ENCODE results near the gene FERMT2.
"Not testable (repeated sequence)": the region's sequence is repeated elsewhere in the genome, so short reads cannot be mapped to it uniquely, and the experiment has no call there.

Gene FERMT2

DNA sequence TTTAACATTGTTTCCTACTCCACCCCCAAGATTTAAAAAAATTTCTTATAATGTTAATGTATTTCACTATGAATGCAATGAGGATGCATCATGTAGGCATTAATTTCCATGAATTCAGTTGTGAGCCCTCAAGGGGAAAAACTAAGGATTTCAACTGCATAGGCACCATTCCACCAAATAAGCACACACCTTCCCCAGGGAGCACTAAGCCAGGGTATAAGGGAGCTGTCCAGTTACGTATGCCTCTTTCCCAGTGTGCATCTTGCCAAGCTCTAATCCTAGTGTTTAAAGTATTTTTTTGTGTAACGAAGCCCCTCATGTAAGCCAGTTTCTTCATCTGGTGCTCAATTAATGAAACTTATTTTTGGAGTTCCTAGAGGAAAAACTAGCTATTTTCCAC lies 6.6 kb downstream of the FERMT2 start:
- DNase-seq, result no peak

DNA sequence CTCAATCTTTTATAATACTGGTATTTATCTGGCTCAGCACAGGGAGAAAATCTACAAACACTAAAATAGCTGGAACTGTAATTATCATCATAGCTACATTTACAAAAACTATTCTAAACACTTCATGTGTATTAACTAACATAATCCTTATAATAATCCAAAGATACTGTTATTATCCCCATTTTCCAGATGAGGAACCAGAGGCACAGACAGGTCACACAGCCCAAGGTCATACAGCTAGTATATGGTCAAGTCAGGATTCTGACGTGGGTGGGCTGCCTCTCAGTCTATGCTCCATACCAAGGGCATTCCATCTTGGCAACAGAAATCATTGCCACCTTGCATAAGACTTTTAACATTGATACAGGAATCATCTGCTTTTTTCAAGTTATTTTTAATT lies 11.4 kb downstream of the FERMT2 start:
- DNase-seq, result no peak

DNA sequence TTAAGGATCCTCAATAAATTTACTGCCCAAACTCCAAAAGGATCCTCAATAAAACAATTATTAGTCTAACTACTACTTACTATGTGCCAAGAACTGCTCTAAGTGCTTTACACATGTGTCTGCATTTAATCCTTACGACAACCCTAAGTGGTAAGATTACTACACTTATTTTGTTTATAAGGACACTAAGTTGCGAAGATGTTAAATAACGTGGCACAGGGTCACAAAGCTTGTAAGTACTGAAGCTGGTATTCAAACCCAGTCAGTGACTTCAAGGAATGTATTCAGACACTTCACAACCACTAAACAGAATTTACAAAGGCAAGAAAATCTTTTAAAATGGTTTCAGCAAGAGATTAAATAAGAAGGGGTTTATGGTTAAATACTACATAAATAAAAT lies 13.0 kb downstream of the FERMT2 start:
- DNase-seq, result no peak

DNA sequence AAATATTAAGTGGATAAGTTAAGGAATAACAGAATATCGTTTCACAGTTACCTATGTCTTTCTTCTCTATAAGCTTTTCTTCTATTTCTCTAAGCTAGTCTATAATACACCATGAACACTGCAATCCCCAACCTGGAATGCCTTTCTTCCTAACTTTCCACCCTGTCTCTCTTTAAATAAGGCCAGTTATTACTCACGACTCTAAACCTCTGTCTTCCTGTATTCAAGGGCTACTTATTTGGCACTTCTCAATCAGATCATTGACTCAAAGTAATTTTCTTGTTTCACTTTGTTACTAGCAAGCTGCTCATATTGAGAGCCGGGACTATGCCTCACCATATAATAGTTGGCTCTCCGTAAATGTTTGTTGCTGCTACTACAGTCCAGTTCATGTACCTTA lies 13.5 kb downstream of the FERMT2 start:
- DNase-seq, result no peak

DNA sequence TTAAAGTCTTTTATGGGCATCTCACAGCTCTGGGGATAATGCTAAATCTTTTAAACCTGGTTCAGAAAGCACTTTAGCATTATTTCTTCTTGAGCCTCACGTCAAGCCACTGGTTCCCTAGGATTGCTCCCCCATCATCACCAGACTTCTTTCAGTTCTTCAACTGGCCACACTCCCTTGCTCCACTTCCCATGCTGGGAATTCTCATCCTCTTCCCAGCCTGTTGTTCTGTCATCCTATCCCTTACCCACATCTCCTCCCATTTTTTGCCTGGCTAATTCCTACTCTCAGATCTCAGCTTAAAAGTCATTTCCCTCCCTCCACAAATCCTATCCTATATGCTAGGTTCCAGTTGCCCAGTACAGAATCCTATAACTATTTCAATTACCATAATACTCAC lies 14.4 kb downstream of the FERMT2 start:
- no peak for DNase-seq

GRCh38 chr14:52935833-52936232 lies 15.0 kb downstream of the FERMT2 start:
- no peak for DNase-seq

GRCh38 chr14:52934762-52935161 lies 16.1 kb downstream of the FERMT2 start:
- DNase-seq, result no peak

- DNase-seq, result no peak
Measured at GRCh38 chr14:52929192-52929807, 21.6 kb downstream of the FERMT2 start.

DNA sequence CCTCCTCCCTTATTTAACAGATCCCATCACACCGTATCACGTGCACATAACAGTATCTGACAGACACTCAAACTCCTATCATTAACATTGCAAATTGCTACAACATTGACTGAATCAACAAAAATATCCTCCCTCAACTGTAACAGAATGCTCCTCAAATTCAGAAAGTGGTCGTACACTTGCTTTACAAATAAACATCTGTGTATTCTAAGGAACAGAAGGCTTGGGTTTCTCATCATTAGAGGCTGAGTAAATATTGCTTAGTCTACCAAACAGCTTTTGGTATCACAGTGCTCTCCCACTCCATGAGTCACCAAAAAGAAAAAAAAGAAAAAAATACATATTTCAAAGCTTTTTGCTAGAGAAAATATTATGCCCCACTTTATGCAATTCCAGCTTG lies 23.9 kb downstream of the FERMT2 start:
- no peak for DNase-seq

DNA sequence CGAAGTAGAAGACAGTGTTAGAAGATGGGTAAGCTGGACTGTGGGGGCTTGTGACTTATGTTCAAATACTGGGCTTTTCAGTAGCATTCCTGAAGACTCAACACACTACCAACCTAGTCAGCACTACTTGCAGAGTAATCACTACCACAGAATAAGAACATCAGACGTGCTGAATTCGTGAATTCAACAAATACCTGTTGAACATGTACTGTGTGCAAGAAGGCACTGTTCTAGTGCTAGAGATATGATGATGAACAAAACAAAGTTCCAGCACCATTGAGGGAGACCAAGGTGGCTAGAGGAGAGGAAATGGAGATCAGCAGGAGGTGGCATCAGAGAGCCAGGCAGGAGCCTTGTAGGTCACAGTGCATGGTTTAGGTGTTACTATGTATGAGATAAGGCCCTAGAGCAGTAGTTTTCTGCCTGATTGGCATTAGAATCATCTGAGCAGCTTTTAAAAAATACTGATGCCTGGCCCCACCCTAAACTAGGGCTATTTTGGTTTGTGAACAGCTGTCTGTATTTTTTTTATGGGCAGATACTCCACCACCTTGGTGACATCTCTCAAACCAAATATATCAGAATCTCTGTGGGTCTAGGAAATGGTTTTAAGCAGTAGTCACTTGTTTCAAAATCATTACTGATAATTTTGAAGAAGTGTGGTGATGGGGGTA lies 26.8 kb downstream of the FERMT2 start:
- no peak for DNase-seq

GRCh38 chr14:52922656-52923055 lies 28.2 kb downstream of the FERMT2 start:
- DNase-seq, result no peak

DNA sequence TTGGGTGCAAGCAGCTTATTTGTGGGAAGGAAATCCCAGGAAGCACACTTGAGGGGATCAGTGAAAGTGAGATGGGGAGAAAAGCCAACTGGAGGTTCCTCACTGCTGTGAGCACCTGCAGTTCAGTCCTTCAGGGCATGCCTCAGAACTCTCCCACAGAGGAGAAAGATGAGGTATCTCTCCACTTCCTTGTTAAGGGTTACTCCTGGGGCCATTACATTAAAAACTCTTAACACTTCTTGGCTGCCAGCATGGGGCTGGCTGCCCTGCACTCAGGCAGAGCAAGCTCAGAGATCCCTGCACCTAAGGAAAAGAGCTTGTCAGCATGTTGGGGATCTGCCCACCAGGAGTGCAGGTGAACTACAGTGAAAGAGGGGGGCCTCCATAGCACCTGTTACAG lies 28.8 kb downstream of the FERMT2 start:
- no peak for DNase-seq

- not testable (repeated sequence) for DNase-seq
Measured at GRCh38 chr14:52920411-52920810, 30.4 kb downstream of the FERMT2 start.

DNA sequence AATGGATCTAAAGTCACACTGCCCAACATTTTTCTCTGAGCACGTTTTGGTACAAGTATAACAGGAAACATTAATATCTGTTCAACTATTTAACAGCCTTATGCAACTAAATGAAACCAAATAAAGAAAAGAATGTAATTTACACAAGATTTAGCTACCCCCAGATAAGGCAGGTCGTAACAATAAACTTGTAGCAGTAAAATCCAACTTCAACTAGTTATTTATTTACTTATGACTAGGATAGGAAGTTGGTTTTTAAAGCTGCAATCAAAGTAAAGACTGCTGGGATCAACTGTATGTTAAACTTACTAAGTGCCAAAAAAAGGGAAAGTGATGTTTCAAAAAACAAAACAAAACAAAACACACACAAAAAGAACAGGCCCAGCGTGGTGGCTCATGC lies 30.9 kb downstream of the FERMT2 start:
- no peak for DNase-seq

DNA sequence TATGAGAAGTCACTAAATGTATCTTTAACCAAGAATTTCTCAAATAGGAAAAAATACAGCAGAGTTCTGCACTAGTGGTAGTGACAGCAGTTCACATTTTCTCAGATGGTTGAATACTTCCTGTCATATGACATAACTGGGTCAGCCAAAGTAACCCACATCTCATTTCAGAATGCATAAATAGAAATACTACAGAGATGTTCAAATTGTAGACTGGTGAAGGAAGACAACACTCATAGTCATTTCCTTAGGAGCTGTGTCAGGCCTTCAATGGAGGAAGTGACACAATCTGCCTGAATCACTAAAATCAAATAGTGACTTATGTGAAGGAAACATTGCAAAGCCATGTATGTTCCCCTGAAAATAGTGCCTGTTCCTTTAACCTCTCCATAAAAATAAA lies 32.4 kb downstream of the FERMT2 start:
- no peak for DNase-seq

DNA sequence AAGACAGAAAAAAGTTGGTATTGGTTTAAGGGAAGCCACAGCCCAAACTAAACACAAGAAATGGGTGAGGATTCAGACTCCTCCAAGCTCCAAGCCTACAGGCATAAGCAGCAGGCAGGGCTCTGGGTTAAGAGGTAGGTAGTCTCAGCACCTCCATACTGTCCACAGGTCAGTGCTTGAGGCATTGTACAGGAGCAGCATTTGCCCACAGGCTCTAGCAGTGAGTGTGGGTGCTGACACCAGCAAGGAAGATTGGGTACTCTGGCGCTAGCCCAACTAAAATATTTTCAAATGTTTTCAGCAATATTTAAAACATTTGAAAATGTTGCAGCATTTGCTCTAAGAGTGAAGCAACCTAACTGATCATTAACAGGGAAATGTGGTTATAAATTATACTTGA lies 33.1 kb downstream of the FERMT2 start:
- no peak for DNase-seq

GRCh38 chr14:52914295-52914694 lies 36.6 kb downstream of the FERMT2 start:
- no peak for DNase-seq

GRCh38 chr14:52913271-52913670 lies 37.6 kb downstream of the FERMT2 start:
- no peak for DNase-seq

DNA sequence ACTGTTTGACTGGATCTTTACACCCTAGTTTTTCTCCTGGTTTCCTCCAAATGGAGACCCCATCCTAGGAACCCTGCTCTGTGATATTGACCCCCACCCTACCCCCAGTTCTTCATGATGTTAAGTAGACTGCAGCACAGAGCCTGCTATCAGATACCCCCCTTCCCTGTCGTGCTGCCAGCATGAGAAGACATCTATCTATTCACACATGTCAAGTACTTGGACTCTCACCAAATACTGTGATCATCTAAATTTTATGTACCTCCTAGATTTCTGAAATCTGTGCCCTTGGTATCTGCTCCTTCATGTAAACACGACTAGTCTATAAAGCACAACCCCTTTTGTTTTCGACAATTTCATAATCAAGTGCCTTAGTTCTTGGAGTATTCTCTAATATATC lies 38.9 kb downstream of the FERMT2 start:
- no peak for DNase-seq

DNA sequence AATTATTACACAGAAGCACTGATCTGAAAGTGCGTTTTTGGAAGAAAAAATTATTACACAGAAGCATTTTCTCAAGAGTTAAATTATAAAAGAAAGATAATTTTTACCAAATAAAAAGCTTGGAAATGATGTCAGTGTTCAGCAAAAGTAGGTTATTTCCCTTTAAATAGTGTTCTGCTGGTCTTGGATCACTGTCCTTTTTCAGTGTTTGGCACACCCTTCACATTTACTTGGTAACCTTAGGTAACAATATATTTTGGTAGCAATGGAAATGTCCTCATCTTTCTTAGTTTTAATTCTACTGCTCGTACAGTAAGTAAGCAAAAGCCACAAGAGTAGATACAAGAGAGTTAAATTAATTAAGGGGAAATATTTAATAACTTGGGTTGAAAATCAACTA lies 40.3 kb downstream of the FERMT2 start:
- DNase-seq, result no peak

GRCh38 chr14:52907949-52908348 lies 42.9 kb downstream of the FERMT2 start:
- no peak for DNase-seq

- no peak for DNase-seq
Measured at GRCh38 chr14:52906141-52906601, 44.7 kb downstream of the FERMT2 start.

GRCh38 chr14:52902971-52903619 lies 47.8 kb downstream of the FERMT2 start:
- DNase-seq, result no peak

- no peak for DNase-seq
Measured at GRCh38 chr14:52901357-52901980, 49.4 kb downstream of the FERMT2 start.
